NCI-H2227 (cell line): ENCODE data around the gene RPS27L.
"Not testable (repeated sequence)": the region's sequence is repeated elsewhere in the genome, so short reads cannot be mapped to it uniquely, and the experiment has no call there.

Source experiments
- DNase-seq: peaks from one replicate; lab custom pipeline; 2025; ENCODE audit not compliant: unreplicated experiment; lab: John Stamatoyannopoulos, UW

The RPS27L gene

GRCh38 chr15:63099581-63099980 lies 57.7 kb downstream of the RPS27L start:
- DNase-seq, result not testable (repeated sequence)

- not testable (repeated sequence) for DNase-seq
Measured at GRCh38 chr15:63098901-63099300, 58.4 kb downstream of the RPS27L start.
